GM19397 (cell line): ENCODE results near the gene TSHZ1.
A peak's percentile ranks its signal among the peaks of the same experiment; 100 is the strongest.

ENCODE experiments used
- ATAC-seq: cut with Tn5 transposase; IDR thresholded peaks from one replicate; pipeline ENCODE4 v1.9.1; 2021; ENCODE audit warnings: mild to moderate bottlenecking, moderate library complexity; ENCODE audit not compliant: unreplicated experiment

The TSHZ1 gene

DNA sequence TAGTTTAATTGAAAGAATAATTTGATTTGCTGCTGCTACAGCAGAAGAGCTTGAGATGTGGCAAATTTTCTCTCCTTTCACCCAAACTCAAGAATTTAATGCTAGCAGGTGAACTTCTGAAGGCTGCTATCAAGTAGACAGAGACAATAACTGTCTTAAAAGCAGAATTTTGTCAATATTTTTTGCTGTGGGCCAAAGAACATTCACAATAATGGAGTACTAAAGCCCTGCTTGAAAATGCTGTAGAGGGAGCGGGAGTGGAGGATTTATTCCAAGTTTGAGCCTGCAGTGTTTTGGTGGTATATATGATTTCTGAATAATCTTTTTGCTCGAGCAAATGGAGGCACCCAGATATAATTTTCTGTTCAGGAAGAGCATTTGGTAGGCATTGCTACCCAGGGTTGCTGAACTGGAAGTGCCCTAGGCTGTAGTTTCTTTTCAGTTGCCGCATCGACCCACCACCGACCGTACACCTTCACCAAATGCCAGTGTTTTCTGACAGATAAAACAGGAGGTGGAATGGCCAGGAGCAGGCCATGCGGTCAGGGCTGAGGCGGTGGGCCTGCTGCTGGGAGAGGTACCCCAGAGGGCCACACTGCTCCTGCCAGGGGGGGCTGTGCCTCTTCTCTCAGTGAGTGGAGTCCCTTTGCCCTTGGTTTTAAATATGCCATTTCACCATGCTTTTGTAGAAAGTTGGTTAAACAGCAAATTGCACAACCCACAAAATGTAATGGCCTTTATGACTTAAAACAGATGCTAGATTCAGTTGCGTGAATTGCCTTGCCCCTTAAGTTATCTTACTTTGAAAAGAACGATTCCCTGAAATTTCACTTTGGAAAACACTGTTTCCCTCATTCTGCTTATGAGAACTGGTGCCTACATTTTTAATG is 36.4 kb downstream of the TSHZ1 start:
- ATAC-seq, result no peak

GRCh38 chr18:75247611-75248421 is 37.2 kb downstream of the TSHZ1 start:
- ATAC-seq, result no peak

- ATAC-seq, result no peak
These were observed 38.0 kb downstream of the TSHZ1 start for GRCh38 chr18:75248426-75249174.

DNA sequence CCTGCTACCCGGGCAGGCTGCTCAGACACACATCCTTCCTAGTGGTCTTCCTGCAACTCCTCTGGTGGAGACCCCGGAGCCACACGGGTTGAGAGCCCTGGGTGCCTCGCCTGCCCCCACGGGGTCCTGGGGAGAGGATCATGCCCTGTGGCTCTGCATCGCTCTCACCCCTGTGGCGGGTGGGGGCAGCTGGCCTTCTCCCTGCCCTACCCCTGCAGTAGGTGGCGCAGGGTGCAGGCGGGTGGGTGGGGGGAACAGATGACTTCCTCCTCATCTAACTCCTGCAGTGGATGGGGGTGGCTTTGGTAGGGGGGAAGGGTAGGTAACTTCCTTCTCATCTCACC is 38.5 kb downstream of the TSHZ1 start:
- ATAC-seq, result no peak

DNA sequence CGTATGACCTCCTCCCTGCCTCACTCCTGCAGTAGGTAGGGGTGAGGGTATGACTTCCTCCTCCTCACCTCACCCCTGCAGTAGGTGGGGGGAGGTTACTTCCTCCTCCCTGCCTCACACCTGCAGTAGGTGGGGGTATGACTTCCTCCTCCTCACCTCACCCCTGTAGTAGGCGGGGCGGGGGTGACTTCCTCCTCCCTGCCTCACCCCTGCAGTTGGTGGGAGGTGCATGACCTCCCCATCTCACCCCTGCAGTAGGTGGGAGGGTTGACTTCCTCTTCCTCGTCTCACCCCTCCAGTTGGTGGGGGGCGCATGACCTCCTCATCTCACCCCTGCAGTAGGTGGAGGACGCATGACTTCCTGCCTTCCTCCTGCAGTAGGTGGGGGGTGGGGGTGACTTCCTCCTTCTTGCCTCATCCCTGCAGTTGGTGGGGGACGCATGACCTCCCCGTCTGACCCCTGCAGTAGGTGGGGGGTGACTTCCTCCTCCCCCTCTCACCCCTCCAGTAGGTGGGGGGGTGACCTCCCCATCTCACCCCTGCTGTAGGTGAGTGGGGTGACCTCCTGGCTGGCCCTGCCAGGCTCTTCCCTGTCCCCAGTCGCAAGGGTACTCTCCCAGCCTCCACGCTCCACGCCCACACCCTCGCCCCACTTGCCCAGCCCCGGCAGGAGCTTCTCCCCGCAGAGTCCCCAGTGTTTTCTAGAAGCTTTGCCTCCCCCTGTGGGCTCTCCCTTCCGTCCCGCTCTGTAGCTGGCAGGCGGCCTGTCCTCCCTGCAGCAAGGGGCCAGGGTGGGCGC is 39.3 kb downstream of the TSHZ1 start:
- no peak for ATAC-seq

DNA sequence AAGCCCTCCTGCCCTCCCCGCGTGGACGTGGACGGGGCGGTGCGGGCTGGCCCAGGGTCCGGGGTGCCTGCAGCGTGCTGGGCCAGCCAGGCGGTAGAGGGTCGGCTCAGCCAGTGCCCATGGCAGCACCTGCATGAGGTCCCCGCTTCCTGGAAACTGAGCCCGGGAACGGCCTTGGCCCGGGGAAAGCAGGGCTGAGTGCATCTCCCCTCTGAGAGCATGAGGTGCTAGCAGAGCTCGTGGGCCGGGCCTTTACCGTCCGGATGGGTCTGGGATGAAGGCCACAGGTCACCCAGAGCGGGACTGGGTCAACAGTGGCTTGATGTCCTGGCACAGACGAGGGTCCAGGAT is 39.8 kb downstream of the TSHZ1 start:
- no peak for ATAC-seq

DNA sequence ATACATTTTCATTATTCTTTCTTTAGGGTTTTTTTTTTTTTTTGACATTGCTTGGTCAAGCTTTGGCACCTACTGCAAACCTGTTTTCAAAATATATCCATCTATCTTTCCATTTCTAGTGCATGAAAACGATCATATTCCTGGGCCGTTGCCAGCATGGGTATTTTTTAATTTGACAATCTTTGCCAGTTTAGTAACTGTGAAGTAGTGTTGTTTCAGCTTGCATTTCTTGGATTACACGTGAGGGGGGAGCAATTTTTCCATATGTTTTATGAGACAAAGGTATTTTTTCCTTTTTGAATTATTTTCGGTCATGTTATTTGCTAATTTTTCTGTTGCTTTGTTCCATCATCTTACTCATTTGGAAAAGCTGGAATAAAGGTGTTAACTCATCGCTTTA is 40.9 kb downstream of the TSHZ1 start:
- no peak for ATAC-seq

- no peak for ATAC-seq
These were observed 41.5 kb downstream of the TSHZ1 start for GRCh38 chr18:75252136-75252535.

- no peak for ATAC-seq
These were observed 42.4 kb downstream of the TSHZ1 start for GRCh38 chr18:75253043-75253442.

DNA sequence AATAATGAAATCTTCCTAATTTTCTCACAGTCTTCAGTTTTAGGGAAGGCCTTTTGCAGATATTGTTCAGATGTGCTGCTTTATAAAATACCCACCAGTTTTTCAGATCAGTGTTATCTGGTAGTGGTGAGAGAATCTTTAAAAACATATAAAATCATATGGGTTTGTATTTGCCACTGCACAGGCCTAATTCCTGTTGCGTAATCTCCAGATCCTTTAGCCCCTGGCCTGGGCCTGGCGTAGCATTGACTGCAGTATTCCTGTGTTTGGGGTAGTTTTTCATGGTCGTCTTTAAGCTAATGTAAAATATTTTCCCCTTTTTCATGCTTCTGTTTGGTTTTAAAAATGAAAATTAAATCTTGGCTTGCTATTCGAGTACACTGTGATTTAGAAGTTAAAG is 43.2 kb downstream of the TSHZ1 start:
- ATAC-seq, result no peak

- no peak for ATAC-seq
These were observed 44.5 kb downstream of the TSHZ1 start for GRCh38 chr18:75255094-75255493.

DNA sequence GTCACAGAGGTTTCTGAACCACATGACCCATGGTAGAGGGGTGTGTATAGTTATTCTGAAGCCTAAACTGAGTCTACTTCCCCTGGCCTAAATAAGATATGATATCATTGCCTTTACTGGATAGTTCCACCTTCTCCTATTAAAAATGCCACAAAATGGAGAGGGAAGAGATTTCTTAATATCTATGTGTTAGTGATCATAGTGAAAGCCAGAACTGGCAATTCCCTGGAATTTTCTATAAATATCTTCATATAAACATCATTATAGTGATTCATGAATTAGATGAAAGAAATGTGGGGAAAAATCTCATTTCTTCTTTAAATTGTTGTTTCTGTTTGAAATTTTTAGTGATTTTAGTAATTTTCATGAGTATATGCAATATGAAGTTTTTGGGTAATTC is 45.8 kb downstream of the TSHZ1 start:
- no peak for ATAC-seq

DNA sequence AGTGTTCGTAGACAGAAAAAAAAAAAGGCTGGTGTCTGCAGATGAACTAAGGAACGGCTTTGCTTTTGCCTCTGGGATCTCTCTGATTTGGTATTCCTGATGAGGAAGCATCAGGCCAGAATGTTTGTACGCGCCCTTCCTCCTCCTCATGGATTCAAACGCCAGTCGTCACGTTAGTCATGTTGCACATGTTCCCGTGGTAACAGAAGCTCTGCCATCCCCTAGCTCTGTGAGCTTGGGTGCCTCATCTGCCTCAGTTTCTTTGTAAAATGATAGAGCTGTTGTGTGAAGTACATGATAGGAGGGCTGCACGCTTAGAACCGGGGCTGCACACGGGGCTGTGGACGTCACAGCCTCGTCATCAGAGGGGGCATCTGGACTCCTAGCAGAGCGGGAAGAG is 47.0 kb downstream of the TSHZ1 start:
- no peak for ATAC-seq

DNA sequence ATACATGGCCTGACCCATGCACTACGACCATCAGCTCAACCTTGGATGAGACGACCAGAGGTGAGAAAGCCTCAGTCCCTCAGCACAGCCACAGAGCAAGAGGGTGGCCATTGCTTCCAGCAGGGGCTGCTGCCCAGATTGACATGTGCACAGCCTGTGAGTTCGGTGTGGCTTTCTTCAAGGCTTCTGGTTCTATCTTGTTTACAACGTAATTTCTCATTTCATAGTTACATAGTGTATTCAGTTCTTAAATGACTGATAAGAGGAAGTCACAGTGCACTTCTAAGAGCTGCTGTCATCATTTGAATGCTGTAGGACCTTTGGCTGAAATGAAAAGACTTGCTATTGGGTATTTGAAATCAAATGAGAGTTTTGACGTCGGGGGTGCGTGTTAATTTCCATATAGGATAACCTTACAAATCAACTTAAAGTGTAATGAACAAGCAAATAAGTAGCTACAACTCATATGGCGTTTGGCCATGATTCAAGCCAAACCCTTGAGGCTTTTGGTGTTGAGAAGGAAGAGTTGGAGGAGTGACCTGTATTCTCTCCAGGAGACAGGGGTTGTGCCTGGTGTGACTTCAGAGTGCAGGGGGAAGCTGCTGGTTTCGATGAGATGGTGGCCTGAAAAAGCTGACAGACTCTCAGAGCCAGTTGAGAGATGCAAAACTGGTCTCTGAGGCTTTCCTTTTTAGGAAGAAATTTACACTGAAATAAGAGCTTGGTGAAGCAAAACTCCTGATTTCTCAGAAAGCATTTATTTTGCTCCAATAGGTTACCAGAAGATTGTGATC is 51.0 kb downstream of the TSHZ1 start:
- ATAC-seq, result peak; percentile 81

DNA sequence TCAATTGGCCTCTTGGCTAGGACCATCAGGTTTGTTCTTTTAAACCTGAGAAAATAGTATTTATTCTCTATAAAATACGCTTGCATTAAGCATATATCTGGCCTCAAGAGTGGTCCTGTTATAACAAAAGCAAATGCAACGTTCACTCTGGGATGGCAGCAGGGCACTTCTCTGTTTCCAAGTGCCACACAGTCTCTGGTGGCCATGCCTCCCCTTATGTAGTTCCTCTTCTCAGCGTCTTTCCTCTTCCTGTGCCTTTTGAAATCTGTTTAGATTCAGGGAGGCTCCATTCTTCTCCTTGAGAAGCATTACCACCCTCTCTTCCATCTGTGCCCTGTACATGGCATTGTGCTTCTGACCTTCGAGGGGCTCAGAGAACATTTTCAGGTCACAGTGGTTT is 51.9 kb downstream of the TSHZ1 start:
- no peak for ATAC-seq

DNA sequence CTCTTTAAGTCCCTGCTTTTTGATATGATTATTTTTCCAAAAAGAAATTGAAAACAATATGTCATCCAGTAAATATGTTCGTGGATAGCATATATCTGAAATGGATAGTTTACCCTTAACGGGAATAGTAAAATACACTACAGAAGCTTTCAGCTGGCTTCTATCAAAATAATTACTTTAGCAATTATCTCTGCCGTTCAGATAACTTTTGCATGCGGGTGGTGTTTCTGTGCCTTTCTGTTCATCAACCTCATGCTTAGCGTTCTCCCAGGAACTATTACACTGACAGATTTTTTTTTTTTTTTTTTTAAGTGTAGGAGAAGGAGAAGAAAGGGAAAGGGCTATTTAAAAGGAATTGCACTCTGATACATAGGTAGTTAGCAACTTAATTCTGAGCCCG is 53.6 kb downstream of the TSHZ1 start:
- ATAC-seq, result no peak

DNA sequence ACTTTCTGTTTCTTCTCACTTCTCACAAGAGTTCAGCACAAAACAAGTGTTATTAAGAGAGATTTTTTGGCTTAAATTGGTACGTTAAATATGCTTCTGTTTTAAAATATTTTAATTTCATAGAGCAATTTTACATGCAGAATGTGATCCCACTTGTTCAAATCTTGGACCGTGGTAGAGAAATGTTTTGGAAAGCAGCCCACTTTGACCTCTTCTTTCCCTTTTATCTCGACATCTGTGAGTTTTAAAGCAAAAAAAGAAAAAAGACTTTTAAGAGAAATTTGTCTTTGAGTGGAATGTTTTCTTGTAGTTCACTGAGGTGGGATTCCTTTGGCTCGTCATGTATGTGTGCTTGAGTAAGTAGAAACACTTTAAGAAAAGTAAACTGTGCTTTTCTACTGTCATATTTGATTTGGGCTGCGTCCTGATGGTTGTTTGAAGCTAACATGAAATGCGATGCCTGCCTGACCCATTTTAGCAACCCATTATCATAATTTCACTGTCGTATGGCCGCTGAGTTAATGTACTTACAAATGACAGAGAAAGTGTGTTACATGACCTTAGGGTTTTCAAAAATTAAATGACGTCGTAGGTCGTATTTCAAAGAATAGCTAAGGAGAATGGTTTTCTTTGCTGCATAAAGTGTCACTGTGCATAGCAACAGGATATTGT is 54.5 kb downstream of the TSHZ1 start:
- no peak for ATAC-seq

GRCh38 chr18:75265872-75266271 is 55.3 kb downstream of the TSHZ1 start:
- no peak for ATAC-seq

DNA sequence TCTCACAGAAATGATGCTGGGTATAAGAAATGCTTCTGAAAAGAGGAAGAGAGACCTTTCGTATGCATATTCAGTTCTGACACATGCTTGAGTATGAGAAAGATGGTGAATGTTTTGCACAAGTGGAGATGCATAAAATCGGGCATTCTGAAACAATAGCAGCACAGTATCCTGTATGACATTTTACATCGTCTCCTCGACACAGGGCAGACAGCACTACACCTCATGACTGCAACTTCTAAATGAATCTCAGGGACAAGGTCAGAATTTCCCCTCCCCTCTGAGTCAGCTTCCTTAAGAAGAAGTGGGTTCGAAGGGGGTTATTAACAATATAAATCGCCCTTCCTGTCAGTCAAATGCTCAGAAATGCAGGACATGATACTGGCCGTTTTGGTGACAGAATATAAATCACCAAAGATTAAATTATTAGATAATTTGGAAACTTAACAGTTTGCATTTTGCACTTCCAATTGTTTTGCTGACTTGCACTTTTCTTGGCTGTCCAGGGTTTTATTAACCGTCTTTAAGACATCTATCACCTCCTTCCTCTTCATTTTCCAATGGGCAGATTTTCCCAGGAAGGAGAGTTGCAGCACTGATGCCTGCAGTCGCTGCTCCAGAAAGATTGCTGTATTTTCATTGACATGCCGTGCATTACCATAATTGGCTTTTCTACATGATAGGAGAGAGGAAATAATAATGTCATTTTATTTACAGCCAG is 57.2 kb downstream of the TSHZ1 start:
- peak; percentile 77 for ATAC-seq
